Measurements from ENCODE around the gene NBL1.

The NBL1 gene, protein sequence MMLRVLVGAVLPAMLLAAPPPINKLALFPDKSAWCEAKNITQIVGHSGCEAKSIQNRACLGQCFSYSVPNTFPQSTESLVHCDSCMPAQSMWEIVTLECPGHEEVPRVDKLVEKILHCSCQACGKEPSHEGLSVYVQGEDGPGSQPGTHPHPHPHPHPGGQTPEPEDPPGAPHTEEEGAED

GRCh38 chr1:19643602-19644394 lies at the start of gene NBL1:
Gene NBL1 (plus strand): TSS chr1:19644311. CDS start chr1:19655031, 10,720 bp downstream.
- in situ Hi-C loops (cut with HindIII; ENCODE audit: low sequenced_read_pairs) = loop anchor here (25.0 kb wide), 1 partner anchor 306 kb away; no protein-coding TSS in a partner anchor

GRCh38 chr1:19596065-19596713 lies 47.9 kb upstream of the NBL1 start:
- in situ Hi-C loops (cut with HindIII; ENCODE audit: low sequenced_read_pairs) = no loop called here

DNA sequence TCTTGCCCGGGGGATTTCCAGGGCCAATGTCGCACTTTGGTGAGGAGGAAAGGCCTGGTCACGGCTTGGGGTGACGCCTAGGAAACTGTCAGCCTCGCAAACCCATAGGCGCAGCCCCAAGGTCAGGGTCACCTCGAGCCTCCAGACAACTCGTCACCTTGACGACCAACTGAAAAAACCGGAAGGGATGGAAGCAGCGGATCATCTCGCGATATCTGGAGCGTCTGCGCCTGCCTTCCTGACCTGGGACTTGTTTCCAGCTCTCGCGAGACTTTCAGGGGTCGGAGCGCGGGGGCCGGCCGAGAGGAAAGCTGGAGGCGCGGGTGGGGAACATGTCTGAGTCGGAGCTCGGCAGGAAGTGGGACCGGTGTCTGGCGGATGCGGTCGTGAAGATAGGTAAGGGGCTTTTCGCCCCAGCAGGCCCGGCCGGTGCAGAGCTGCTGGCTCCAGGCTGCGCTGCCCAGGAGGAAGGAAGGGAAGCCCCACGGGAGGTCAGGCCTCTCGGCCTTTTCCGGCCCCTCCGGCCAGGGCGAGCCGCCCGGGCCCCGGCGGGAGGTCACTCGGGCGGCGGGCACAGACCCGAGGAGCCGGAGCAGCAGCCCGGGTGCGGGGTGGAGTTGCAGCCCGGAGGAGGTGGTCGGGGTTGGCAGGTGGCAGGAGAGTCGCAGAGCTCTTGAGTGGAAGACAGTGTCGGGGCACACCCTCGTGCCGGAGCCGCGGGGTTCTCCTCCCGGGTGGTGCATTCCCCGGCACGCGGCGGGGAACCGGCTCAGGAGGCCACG lies 47.2 kb upstream of the NBL1 start:
- in situ Hi-C loops (cut with HindIII; ENCODE audit: low sequenced_read_pairs) = no loop called here

GRCh38 chr1:19597496-19598309 lies 46.4 kb upstream of the NBL1 start:
- in situ Hi-C loops (cut with HindIII; ENCODE audit: low sequenced_read_pairs) = no loop called here

DNA sequence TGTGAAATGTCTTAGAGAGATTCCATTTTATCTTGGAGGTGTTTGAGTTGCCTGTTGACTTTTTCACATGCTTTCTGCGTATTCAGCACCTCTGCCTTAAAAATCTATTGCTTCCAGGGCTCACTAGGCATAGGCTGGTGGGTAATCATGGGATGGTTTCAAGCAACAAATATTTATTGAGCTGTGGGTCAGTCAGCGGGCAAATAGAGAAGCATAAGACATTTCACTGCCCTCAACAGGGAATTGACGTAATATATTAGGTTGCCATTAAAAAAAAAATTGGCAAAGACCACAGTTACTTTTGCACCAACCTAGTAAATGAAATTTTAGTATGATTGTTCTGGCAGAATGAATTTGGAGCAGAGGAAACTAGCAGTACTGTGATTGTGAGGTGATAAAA lies 44.3 kb upstream of the NBL1 start:
- in situ Hi-C loops (cut with HindIII; ENCODE audit: low sequenced_read_pairs) = no loop called here

DNA sequence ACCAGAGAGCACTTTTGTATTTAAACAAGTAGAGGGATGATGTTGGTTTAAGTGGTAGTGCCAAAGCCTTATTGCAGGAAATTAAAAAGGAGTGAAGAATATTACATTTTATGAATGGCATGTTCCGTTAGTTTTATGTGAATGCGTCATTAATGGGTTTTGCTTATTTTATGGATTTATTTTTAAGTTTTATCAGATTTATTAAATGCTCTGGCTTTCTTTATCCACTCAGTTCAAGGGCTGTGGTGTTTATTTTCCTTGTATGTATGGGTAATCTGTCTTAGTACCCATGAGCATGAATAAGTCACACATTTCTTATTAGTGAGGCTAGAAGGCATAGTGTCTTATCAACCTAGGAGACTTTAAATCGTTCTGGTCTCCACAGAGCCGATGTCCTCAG lies 41.6 kb upstream of the NBL1 start:
- in situ Hi-C loops (cut with HindIII; ENCODE audit: low sequenced_read_pairs) = no loop called here

DNA sequence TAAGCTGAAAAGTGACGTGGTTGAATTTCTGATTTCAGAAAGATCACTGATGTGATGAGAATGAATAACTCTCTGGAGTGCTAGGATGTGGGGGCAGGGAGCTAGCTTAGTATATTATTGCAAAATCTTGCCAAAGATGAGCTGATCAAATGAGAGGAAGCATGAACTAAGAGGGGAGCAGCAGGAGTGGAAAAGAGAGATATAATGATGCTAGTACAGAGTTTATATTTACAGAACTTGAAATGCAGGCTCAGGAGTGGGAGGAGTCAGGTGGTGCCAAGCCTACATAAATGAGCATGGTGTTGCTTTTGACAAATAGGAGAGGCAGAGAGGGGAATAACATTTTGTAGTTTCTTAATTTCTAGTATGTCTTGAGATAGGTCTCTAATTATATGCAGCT lies 38.1 kb upstream of the NBL1 start:
- in situ Hi-C loops (cut with HindIII; ENCODE audit: low sequenced_read_pairs) = no loop called here

GRCh38 chr1:19606817-19607642 lies 37.1 kb upstream of the NBL1 start:
- in situ Hi-C loops (cut with HindIII; ENCODE audit: low sequenced_read_pairs) = no loop called here

- in situ Hi-C loops (cut with HindIII; ENCODE audit: low sequenced_read_pairs) = no loop called here
These were observed 35.9 kb upstream of the NBL1 start for GRCh38 chr1:19608232-19608631.

GRCh38 chr1:19610282-19610981 lies 33.7 kb upstream of the NBL1 start:
- in situ Hi-C loops (cut with HindIII; ENCODE audit: low sequenced_read_pairs) = no loop called here

DNA sequence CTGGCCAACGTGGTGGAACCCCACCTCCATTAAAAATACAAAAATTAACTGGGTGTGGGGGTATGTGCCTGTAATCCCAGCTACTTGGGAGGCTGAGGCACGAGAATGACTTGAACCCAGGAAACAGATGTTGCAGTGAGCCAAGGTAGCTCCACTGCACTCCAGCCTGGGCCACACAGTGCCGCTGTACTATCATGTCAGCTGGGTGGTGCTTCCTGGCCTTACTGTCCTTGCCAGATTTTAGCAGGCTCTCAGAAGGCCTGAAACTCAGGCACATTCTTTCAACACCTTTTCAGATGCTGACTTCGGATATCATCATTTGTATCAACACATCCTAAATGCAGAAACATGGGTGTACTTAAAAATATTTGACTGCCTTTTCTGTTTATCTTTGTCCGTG lies 31.6 kb upstream of the NBL1 start:
- in situ Hi-C loops (cut with HindIII; ENCODE audit: low sequenced_read_pairs) = no loop called here

- in situ Hi-C loops (cut with HindIII; ENCODE audit: low sequenced_read_pairs) = no loop called here
These were observed 30.9 kb upstream of the NBL1 start for GRCh38 chr1:19613171-19613703.

- in situ Hi-C loops (cut with HindIII; ENCODE audit: low sequenced_read_pairs) = no loop called here
These were observed 28.7 kb upstream of the NBL1 start for GRCh38 chr1:19615438-19615837.

DNA sequence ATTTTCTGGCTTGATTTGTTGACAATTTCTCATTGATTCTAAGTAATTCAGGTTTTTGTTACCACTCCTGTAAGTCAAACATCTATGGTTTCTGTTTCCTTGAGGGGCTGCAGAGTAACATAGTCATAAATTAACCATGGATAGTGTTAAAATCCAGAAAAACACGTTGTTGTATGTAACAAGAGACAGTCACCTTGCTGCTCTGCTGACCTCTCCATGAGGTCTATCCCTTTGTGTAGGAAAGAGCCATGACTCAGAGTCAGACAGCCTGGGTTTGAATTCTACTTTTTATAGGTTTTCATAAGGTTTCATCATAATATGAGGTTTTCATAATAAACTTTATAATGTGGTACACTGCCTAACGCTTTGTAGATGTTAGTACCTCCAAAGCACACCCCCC lies 27.6 kb upstream of the NBL1 start:
- in situ Hi-C loops (cut with HindIII; ENCODE audit: low sequenced_read_pairs) = no loop called here

DNA sequence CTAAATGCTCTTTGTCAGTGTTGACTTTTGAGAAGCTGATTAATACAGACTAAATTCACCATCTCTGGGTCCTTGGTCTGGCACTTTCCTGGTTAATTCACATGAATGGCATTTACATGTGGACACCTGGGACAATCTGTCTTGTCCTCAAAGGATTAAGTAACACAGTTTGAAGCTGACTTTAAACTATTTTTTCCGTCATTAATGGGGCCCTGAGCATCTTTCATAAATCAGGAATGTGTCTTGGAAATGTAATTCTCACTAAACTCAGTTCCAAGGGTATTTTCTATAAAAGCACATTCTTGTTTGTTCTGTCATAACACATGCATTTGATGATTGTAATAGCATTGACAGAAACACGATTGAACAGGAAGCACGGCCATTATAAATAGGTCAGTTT lies 26.7 kb upstream of the NBL1 start:
- in situ Hi-C loops (cut with HindIII; ENCODE audit: low sequenced_read_pairs) = no loop called here

GRCh38 chr1:19618428-19618827 lies 25.7 kb upstream of the NBL1 start:
- in situ Hi-C loops (cut with HindIII; ENCODE audit: low sequenced_read_pairs) = no loop called here

DNA sequence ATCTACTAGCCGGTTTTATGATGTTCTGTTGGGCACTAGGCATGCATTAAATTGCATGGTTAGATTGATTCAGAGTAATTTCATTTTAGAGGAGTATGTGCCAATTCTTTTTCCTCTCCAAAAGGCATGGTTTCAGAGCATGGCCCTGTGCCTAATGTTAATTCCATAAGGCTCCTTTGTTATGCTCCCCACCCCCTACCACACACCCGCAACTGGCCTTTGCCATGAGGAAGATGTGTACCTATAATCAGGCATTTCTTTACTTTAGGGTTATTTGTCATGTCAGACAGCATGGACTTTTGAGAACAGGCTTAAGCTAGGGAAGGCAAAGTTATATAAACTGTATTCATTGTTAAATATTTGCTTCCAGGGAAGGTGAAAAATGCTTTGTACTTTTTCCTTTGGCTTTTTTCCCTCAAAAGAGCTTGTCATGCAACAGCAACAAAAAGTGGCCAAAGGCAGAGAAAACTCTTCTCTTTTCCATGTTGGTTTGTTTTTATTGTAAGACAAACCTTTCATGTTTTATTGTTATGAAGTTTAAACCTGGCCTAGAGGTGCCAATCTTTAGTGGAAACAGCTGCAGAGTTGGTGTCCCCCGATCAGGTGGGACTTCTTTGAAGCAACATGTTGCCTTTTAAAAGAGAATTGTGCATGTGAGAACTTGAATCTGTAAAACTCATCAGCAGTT lies 24.3 kb upstream of the NBL1 start:
- in situ Hi-C loops (cut with HindIII; ENCODE audit: low sequenced_read_pairs) = no loop called here

GRCh38 chr1:19620786-19621185 lies 23.3 kb upstream of the NBL1 start:
- in situ Hi-C loops (cut with HindIII; ENCODE audit: low sequenced_read_pairs) = no loop called here
